ENCODE measurements around the gene L3MBTL2. TPM values are rescaled to one million over a fixed set of nuclear protein-coding genes. Genes with fewer than 3 reads are reported as not detected.

Gene L3MBTL2
- total RNA-seq, 1 donor from 2014 or later = 30.3 TPM

- no peak for TF ChIP-seq CTCF (IDR thresholded peaks at IDR 0.05; ENCODE audit: unreplicated experiment)
- no peak overlapping the region for H3K27ac Mint-ChIP-seq
- no peaks in the 10 kb centered on the region for H3K9me3 Mint-ChIP-seq (ENCODE audit: low read depth)
- H3K4me3 Mint-ChIP-seq (ENCODE audit: low read depth) = no peak overlapping the region
- no peaks in the 10 kb centered on the region for H3K4me1 Mint-ChIP-seq (ENCODE audit: low read depth)
- H3K27me3 Mint-ChIP-seq = no peaks in the 10 kb centered on the region
- DNase-seq (ENCODE audit: low spot score, unreplicated experiment) = no peak
- peaks cover 4% of the 10 kb centered on the region for H3K36me3 Mint-ChIP-seq (ENCODE audit: insufficient read depth)
These were observed 26.3 kb downstream of the L3MBTL2 start for GRCh38 chr22:41231369-41231768.

GRCh38 chr22:41234815-41235695 is 29.9 kb downstream of the L3MBTL2 start:
- Mint-ChIP-seq H3K36me3 (ENCODE audit: insufficient read depth) (peaks cover 2% of the 10 kb centered on the region), H3K27me3 (peaks cover 3% of the 10 kb centered on the region), H3K27ac (no peak overlapping the region), H3K4me3 (ENCODE audit: low read depth) (no peak overlapping the region), H3K4me1 (ENCODE audit: low read depth) (peaks cover 2% of the 10 kb centered on the region), H3K9me3 (ENCODE audit: low read depth) (no peaks in the 10 kb centered on the region)
- TF ChIP-seq CTCF (IDR thresholded peaks at IDR 0.05; ENCODE audit: unreplicated experiment) = no peak
- no peak for DNase-seq (ENCODE audit: low spot score, unreplicated experiment)

GRCh38 chr22:41237036-41237706 is 32.1 kb downstream of the L3MBTL2 start:
- TF ChIP-seq CTCF (IDR thresholded peaks at IDR 0.05; ENCODE audit: unreplicated experiment) = no peak
- Mint-ChIP-seq H3K27ac (no peak overlapping the region), H3K36me3 (ENCODE audit: insufficient read depth) (no peaks in the 10 kb centered on the region), H3K4me1 (ENCODE audit: low read depth) (peaks cover 2% of the 10 kb centered on the region), H3K27me3 (peaks cover 3% of the 10 kb centered on the region), H3K9me3 (ENCODE audit: low read depth) (no peaks in the 10 kb centered on the region), H3K4me3 (ENCODE audit: low read depth) (peak overlapping the region; percentile 70)
- no peak for DNase-seq (ENCODE audit: low spot score, unreplicated experiment)

- no peak overlapping the region for H3K4me3 Mint-ChIP-seq (ENCODE audit: low read depth)
These were observed 32.8 kb downstream of the L3MBTL2 start for GRCh38 chr22:41237707-41238569.

More at GRCh38 chr22:41237707-41238569, 32.8 kb downstream of the L3MBTL2 start:
- Mint-ChIP-seq H3K27me3 (peaks cover 3% of the 10 kb centered on the region), H3K27ac (no peak overlapping the region), H3K4me1 (ENCODE audit: low read depth) (peaks cover 2% of the 10 kb centered on the region), H3K36me3 (ENCODE audit: insufficient read depth) (no peaks in the 10 kb centered on the region), H3K9me3 (ENCODE audit: low read depth) (no peaks in the 10 kb centered on the region)
- peak; percentile 77 for TF ChIP-seq CTCF (IDR thresholded peaks at IDR 0.05; ENCODE audit: unreplicated experiment)
- peak; percentile 75 for DNase-seq (ENCODE audit: low spot score, unreplicated experiment)

Data from progenitor cell of endocrine pancreas (in vitro differentiated cells).